ENCODE results near the gene NUDT1. TPM values are rescaled to one million over a fixed set of nuclear protein-coding genes. Genes with fewer than 3 reads are reported as not detected.
A peak's percentile ranks its signal among the peaks of the same experiment; 100 is the strongest.

NUDT1 gene
- total RNA-seq, 1 experiment from 2014 or later, result 100 TPM

DNA sequence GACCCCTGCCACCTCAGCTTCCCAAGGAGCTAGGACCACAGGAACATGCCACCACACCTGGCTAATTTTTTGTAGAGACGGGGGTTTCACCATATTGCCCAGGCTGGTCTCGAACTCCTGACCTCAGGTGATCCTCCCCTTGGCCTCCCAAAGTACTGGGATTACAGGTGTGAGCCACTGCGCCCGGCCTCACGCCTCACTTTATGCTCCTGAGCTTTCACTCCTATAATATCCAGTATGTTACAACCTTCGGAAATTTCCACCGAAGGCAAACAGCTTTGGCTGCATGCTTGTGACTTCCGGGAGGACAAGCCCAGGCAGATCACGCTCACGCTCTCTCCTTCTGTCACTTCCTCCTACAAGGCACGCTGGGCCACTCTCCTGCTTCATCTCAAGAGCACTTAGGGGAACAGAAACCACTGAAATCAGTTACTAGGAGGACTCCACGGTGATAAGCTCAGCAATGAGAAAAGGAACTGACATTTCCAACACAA lies 4.9 kb upstream of the NUDT1 start:
- ATAC-seq (no peak), DNase-seq (ENCODE audit: low spot score) (no peak)
- ChIA-PET CTCF (interaction anchor here (2.4 kb wide), 1 partner anchor 111 kb away, joined by 7 read pairs; no protein-coding TSS in a partner anchor), POLR2A (no interaction called here)
- Mint-ChIP-seq H3K27ac (peak overlapping the region; percentile 78), H3K9me3 (no peaks in the 10 kb centered on the region), H3K27me3 (ENCODE audit: low read depth) (no peaks in the 10 kb centered on the region), H3K36me3 (peaks cover 40% of the 10 kb centered on the region), H3K4me1 (peaks cover 10% of the 10 kb centered on the region), H3K4me3 (no peak overlapping the region)
- TF ChIP-seq ZNF532 (CRISPR knock-in tag; IDR thresholded peaks at IDR 0.05; ENCODE audit: borderline replicate concordance), result no peak
- TF ChIP-seq CREM (CRISPR knock-in tag; IDR thresholded peaks at IDR 0.05), result no peak
- TF ChIP-seq ZNF219 (CRISPR knock-in tag; IDR thresholded peaks at IDR 0.05; ENCODE audit: borderline replicate concordance), result no peak
- no peak for TF ChIP-seq SP1 (CRISPR knock-in tag; conservative IDR thresholded peaks at IDR 0.05)
- no peak for TF ChIP-seq ZNF138 (CRISPR knock-in tag; conservative IDR thresholded peaks at IDR 0.05)
- no peak for TF ChIP-seq GTF2I (CRISPR knock-in tag; conservative IDR thresholded peaks at IDR 0.05)
- TF ChIP-seq ETV6 (CRISPR knock-in tag; IDR thresholded peaks at IDR 0.05), result no peak
- no peak for TF ChIP-seq ZNF396 (CRISPR knock-in tag; IDR thresholded peaks at IDR 0.05; ENCODE audit: borderline replicate concordance)
- no peak for TF ChIP-seq JAZF1 (CRISPR knock-in tag; IDR thresholded peaks at IDR 0.05)
- TF ChIP-seq USF2 (CRISPR knock-in tag; IDR thresholded peaks at IDR 0.05), result no peak
- TF ChIP-seq, protein P1, sequence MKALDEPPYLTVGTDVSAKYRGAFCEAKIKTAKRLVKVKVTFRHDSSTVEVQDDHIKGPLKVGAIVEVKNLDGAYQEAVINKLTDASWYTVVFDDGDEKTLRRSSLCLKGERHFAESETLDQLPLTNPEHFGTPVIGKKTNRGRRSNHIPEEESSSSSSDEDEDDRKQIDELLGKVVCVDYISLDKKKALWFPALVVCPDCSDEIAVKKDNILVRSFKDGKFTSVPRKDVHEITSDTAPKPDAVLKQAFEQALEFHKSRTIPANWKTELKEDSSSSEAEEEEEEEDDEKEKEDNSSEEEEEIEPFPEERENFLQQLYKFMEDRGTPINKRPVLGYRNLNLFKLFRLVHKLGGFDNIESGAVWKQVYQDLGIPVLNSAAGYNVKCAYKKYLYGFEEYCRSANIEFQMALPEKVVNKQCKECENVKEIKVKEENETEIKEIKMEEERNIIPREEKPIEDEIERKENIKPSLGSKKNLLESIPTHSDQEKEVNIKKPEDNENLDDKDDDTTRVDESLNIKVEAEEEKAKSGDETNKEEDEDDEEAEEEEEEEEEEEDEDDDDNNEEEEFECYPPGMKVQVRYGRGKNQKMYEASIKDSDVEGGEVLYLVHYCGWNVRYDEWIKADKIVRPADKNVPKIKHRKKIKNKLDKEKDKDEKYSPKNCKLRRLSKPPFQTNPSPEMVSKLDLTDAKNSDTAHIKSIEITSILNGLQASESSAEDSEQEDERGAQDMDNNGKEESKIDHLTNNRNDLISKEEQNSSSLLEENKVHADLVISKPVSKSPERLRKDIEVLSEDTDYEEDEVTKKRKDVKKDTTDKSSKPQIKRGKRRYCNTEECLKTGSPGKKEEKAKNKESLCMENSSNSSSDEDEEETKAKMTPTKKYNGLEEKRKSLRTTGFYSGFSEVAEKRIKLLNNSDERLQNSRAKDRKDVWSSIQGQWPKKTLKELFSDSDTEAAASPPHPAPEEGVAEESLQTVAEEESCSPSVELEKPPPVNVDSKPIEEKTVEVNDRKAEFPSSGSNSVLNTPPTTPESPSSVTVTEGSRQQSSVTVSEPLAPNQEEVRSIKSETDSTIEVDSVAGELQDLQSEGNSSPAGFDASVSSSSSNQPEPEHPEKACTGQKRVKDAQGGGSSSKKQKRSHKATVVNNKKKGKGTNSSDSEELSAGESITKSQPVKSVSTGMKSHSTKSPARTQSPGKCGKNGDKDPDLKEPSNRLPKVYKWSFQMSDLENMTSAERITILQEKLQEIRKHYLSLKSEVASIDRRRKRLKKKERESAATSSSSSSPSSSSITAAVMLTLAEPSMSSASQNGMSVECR (CRISPR knock-in tag; IDR thresholded peaks at IDR 0.05; ENCODE audit: borderline replicate concordance), result no peak
- no peak for TF ChIP-seq ZSCAN18 (CRISPR knock-in tag; IDR thresholded peaks at IDR 0.05)

GRCh38 chr7:2239242-2239641 lies 2.8 kb upstream of the NUDT1 start:
- no peak for ATAC-seq
- H3K4me3 Mint-ChIP-seq, result no peak overlapping the region
- TF ChIP-seq, protein P2, sequence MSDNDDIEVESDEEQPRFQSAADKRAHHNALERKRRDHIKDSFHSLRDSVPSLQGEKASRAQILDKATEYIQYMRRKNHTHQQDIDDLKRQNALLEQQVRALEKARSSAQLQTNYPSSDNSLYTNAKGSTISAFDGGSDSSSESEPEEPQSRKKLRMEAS (CRISPR knock-in tag; IDR thresholded peaks at IDR 0.05), result no peak
- TF ChIP-seq TEAD4 (CRISPR knock-in tag; IDR thresholded peaks at IDR 0.05), result no peak
- TF ChIP-seq, protein P3, sequence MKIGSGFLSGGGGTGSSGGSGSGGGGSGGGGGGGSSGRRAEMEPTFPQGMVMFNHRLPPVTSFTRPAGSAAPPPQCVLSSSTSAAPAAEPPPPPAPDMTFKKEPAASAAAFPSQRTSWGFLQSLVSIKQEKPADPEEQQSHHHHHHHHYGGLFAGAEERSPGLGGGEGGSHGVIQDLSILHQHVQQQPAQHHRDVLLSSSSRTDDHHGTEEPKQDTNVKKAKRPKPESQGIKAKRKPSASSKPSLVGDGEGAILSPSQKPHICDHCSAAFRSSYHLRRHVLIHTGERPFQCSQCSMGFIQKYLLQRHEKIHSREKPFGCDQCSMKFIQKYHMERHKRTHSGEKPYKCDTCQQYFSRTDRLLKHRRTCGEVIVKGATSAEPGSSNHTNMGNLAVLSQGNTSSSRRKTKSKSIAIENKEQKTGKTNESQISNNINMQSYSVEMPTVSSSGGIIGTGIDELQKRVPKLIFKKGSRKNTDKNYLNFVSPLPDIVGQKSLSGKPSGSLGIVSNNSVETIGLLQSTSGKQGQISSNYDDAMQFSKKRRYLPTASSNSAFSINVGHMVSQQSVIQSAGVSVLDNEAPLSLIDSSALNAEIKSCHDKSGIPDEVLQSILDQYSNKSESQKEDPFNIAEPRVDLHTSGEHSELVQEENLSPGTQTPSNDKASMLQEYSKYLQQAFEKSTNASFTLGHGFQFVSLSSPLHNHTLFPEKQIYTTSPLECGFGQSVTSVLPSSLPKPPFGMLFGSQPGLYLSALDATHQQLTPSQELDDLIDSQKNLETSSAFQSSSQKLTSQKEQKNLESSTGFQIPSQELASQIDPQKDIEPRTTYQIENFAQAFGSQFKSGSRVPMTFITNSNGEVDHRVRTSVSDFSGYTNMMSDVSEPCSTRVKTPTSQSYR (CRISPR knock-in tag; IDR thresholded peaks at IDR 0.05), result no peak
- TF ChIP-seq, protein P1 (CRISPR knock-in tag; IDR thresholded peaks at IDR 0.05; ENCODE audit: borderline replicate concordance), result no peak
- TF ChIP-seq TEAD1 (CRISPR knock-in tag; IDR thresholded peaks at IDR 0.05), result no peak

More at GRCh38 chr7:2239242-2239641, 2.8 kb upstream of the NUDT1 start:
- Mint-ChIP-seq H3K4me1 (peaks cover 11% of the 10 kb centered on the region), H3K27me3 (ENCODE audit: low read depth) (no peaks in the 10 kb centered on the region), H3K36me3 (peaks cover 40% of the 10 kb centered on the region), H3K9me3 (no peaks in the 10 kb centered on the region), H3K27ac (no peak overlapping the region)
- ChIA-PET CTCF (interaction anchor here (2.4 kb wide), 1 partner anchor 109 kb away, joined by 7 read pairs; no protein-coding TSS in a partner anchor), POLR2A (interaction anchor here (0.6 kb wide), 1 partner anchor 123 kb away, joined by 3 read pairs; no protein-coding TSS in a partner anchor)
- DNase-seq (ENCODE audit: low spot score), result no peak
